ENCODE data around the gene KIF4A.

The KIF4A gene

DNA sequence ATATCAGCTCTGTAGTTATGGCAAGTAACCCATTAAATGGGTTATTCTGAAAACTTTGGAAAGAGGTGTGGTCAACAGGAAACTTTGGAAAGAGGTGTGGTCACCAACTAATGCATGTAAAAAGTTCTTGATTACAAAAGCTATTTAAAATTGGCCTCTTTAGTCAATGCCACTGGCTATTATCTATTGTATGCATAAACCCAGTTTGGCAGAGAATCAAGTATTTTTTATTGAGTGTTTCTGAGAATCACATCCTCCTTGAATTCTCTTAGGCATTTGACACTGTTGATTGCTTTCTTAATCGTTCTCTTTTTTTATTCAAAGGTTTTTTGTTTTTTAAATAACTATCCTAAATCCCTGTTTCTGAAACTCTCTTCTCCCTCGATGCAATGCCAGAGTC, 37.4 kb upstream of the KIF4A start:
- H3K27ac ChIP-seq, result no peak overlapping the region
- DNase-seq, result no peak
- TF ChIP-seq, protein P1, sequence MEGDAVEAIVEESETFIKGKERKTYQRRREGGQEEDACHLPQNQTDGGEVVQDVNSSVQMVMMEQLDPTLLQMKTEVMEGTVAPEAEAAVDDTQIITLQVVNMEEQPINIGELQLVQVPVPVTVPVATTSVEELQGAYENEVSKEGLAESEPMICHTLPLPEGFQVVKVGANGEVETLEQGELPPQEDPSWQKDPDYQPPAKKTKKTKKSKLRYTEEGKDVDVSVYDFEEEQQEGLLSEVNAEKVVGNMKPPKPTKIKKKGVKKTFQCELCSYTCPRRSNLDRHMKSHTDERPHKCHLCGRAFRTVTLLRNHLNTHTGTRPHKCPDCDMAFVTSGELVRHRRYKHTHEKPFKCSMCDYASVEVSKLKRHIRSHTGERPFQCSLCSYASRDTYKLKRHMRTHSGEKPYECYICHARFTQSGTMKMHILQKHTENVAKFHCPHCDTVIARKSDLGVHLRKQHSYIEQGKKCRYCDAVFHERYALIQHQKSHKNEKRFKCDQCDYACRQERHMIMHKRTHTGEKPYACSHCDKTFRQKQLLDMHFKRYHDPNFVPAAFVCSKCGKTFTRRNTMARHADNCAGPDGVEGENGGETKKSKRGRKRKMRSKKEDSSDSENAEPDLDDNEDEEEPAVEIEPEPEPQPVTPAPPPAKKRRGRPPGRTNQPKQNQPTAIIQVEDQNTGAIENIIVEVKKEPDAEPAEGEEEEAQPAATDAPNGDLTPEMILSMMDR (IDR thresholded peaks at IDR 0.05; ENCODE audit: low read depth, low read length), result no peak
- no peaks in the 10 kb centered on the region for H3K9me3 ChIP-seq (ENCODE audit: severe bottlenecking)
- no peak overlapping the region for H3K4me3 ChIP-seq (ENCODE audit: low read depth, low read length)
- H3K36me3 ChIP-seq, result no peaks in the 10 kb centered on the region
- no peaks in the 10 kb centered on the region for H3K27me3 ChIP-seq (ENCODE audit: insufficient read depth, low read depth, severe bottlenecking)

DNA sequence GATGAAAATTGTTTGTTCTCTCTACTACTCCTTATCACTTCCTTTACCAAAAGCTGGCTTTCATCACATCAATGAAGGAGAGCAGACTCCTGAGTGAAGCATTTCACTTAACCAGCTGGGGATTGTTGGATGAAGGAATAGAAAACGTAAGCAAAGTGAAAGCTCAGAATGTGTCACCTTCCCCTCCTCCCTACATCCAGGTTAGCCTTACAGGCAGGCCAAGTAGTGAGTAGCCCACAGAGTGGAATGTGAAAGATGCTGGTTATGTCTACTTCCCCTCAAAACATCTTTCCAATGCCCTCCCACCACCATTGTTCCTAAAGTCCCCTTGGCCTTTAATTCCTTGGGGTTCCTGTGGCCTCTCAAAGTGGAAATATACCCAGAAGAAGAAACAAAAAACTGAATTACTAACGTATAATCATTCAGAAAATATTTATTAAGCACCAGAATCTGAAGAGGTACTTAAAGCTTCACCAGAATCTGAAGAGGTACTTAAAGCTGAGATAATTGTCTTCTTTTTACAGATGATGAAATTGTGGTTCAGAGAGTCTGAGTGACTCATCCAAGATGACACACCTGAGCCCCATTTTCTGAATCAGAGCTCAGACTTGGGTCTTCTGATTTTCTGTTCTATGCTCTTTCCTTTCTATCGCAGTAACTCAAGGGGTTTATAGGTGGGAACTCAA, 36.4 kb upstream of the KIF4A start:
- Histone ChIP-seq H3K27me3 (ENCODE audit: insufficient read depth, low read depth, severe bottlenecking) (no peaks in the 10 kb centered on the region), H3K27ac (no peak overlapping the region), H3K36me3 (no peaks in the 10 kb centered on the region), H3K9me3 (ENCODE audit: severe bottlenecking) (no peaks in the 10 kb centered on the region), H3K4me3 (ENCODE audit: low read depth, low read length) (no peak overlapping the region)
- DNase-seq, result no peak
- TF ChIP-seq, protein P1 (IDR thresholded peaks at IDR 0.05; ENCODE audit: low read depth, low read length), result no peak

DNA sequence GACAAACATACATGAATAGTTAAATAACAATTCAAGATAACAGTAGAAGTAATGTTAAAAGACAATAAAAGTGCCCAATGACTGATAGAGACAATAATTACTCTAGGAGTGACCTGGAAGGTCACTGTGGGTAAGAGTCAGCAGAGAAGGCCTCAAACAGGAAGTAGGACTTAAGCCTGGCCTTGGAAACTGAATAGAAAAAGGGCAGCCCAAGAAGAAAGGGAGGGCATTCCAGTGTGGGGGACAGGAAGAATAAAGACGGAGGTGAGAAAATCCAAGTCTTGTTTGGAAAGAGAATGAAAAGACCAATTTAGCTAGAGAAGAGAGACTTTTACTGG, 35.9 kb upstream of the KIF4A start:
- no peak overlapping the region for H3K27ac ChIP-seq
- H3K9me3 ChIP-seq (ENCODE audit: severe bottlenecking), result no peaks in the 10 kb centered on the region
- no peak for DNase-seq
- H3K36me3 ChIP-seq, result no peaks in the 10 kb centered on the region
- TF ChIP-seq, protein P1 (IDR thresholded peaks at IDR 0.05; ENCODE audit: low read depth, low read length), result no peak
- H3K27me3 ChIP-seq (ENCODE audit: insufficient read depth, low read depth, severe bottlenecking), result no peaks in the 10 kb centered on the region
- H3K4me3 ChIP-seq (ENCODE audit: low read depth, low read length), result no peak overlapping the region

DNA sequence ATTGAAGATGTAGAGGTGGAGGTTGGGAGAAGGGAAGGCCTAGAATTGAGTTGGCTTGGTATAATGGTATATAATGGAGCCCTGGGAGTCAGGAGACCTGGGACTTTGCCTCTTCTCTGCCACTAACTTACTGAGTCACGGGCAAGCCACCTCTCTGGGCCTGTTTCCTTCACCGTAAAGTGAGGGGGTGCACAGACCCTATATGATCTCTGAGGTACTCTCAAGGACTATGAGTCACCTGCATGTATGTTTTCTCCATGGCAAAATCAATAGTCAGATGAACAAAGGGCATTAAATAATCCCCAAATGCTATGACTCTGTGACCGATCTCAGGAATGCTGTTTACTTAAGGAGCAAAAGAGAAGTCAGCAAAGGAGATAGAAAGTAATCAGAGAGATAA, 35.0 kb upstream of the KIF4A start:
- Histone ChIP-seq H3K4me3 (ENCODE audit: low read depth, low read length) (no peak overlapping the region), H3K36me3 (no peaks in the 10 kb centered on the region), H3K27me3 (ENCODE audit: insufficient read depth, low read depth, severe bottlenecking) (no peaks in the 10 kb centered on the region), H3K27ac (no peak overlapping the region), H3K9me3 (ENCODE audit: severe bottlenecking) (no peaks in the 10 kb centered on the region)
- no peak for DNase-seq
- TF ChIP-seq, protein P1 (IDR thresholded peaks at IDR 0.05; ENCODE audit: low read depth, low read length), result no peak

DNA sequence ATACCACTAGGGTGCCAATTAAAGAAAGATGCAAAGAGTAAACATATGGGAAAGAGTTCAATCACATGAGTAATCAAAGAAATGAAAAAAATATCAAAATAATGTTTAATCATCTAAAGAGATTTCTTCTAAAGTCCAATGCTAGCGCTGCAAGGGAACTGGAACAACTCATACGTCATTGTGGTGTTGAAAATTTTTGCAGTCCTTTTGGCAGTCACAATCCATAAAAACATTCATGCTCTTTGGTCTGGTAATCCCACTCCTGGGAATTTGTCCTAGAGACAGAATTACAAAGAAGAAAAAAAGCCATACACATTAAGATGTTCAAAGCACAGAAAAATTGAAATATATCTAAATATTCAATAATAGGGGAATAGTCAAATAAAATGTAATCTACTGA, 34.5 kb upstream of the KIF4A start:
- Histone ChIP-seq H3K27ac (no peak overlapping the region), H3K27me3 (ENCODE audit: insufficient read depth, low read depth, severe bottlenecking) (no peaks in the 10 kb centered on the region), H3K9me3 (ENCODE audit: severe bottlenecking) (no peaks in the 10 kb centered on the region), H3K4me3 (ENCODE audit: low read depth, low read length) (no peak overlapping the region), H3K36me3 (no peaks in the 10 kb centered on the region)
- TF ChIP-seq, protein P1 (IDR thresholded peaks at IDR 0.05; ENCODE audit: low read depth, low read length), result no peak
- no peak for DNase-seq

Data from WERI-Rb-1 (cell line).